Measurements from ENCODE around the gene CASZ1.

Gene CASZ1

DNA sequence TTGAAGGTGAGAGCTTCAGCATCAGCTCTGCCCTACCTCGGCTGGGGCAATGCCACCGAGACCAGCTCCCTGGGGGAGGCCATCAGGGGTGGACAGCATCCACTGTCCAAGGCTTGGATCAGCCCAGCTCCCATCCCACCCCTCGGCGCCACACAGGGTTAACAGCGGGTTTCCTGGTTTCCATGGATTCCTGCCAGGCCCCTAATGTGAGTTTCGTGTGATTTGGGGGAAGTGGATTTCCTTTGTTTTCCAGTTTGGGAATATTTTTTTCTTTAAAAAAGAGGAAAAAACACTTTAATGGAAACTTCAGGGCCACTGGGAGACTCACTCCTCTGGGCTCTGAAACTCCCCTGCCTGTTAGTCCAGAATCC is 34.3 kb downstream of the CASZ1 start:
- Histone ChIP-seq H3K27ac (ENCODE audit: low read length) (no peak overlapping the region), H3K4me1 (ENCODE audit: control insufficient read depth, insufficient read depth, low read length) (0 out of 2 replicates have a peak, but pooled peaks cover 1% of the 10 kb centered on the region), H3K27me3 (ENCODE audit: control insufficient read depth, insufficient read depth, low read length) (no peaks in the 10 kb centered on the region), H3K36me3 (ENCODE audit: control insufficient read depth, insufficient read depth, low read length) (no peaks in the 10 kb centered on the region), H3K4me3 (ENCODE audit: low read length) (no peak overlapping the region), H3K9me3 (ENCODE audit: control insufficient read depth, insufficient read depth, low read length) (no peaks in the 10 kb centered on the region)
- no peak for DNase-seq (ENCODE audit: low read depth, low spot score)
- no CpG with 5 or more reads among the region's 6 CpGs for WGBS (ENCODE audit: insufficient coverage, insufficient read length)

- no peak overlapping the region for H3K4me3 ChIP-seq (ENCODE audit: low read length)
- H3K27me3 ChIP-seq (ENCODE audit: control insufficient read depth, insufficient read depth, low read length) = no peaks in the 10 kb centered on the region
- H3K36me3 ChIP-seq (ENCODE audit: control insufficient read depth, insufficient read depth, low read length) = no peaks in the 10 kb centered on the region
- no peak for DNase-seq (ENCODE audit: low read depth, low spot score)
- no peak overlapping the region for H3K27ac ChIP-seq (ENCODE audit: low read length)
- WGBS (ENCODE audit: insufficient coverage, insufficient read length) = no CpG with 5 or more reads among the region's 23 CpGs
- H3K4me1 ChIP-seq (ENCODE audit: control insufficient read depth, insufficient read depth, low read length) = 0 out of 2 replicates have a peak, but pooled peaks cover 2% of the 10 kb centered on the region
- no peaks in the 10 kb centered on the region for H3K9me3 ChIP-seq (ENCODE audit: control insufficient read depth, insufficient read depth, low read length)
Observed at GRCh38 chr1:10761503-10762152, 34.8 kb downstream of the CASZ1 start.

DNA sequence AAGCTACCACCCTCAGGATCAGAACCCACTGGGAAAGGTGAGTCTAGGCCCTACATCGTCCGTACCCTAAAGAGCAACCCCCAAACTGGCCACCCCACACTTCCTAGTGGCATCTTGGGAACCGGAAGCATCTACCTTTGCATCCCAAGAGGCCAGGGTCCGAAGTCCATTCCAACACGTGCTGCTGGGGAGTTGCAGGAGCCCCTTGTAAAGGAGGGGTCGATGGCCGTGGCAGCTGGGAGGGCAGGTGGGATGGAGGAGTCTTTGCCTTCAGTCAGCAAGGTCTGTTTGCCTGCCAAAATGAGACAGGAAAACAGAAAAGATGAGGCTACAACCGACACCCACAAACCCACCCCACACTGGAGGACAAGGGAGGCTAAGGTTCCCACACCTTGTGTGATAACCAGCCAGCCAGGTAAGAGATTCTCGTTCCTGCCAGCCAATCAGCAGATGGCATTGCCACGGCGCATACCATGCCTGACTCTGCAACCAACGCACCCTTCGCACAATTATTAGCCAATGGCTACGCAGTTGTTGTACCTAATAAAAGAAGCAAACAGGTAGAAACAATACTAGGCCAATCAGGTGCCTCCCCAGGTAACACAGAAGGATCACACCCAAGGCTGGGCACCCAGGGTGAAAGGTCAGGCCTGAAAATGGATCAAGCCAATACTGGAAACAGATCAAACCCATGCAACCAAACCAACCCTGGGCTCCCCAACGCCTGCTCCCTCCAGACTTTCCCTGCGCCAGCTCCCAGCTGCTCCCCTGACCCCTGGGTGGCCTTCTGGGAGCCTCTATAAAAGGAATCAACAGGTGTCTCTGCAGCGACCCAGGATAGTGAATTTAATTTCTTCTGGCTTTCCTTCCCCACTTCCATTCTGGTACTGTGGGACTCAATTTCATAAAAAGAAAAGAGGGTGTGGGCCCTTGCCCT is 35.6 kb downstream of the CASZ1 start:
- DNase-seq (ENCODE audit: low read depth, low spot score) = no peak
- no CpG with 5 or more reads among the region's 17 CpGs for WGBS (ENCODE audit: insufficient coverage, insufficient read length)
- H3K4me1 ChIP-seq (ENCODE audit: control insufficient read depth, insufficient read depth, low read length) = 0 out of 2 replicates have a peak, but pooled peaks cover 3% of the 10 kb centered on the region
- no peak overlapping the region for H3K4me3 ChIP-seq (ENCODE audit: low read length)
- H3K9me3 ChIP-seq (ENCODE audit: control insufficient read depth, insufficient read depth, low read length) = no peaks in the 10 kb centered on the region
- no peaks in the 10 kb centered on the region for H3K27me3 ChIP-seq (ENCODE audit: control insufficient read depth, insufficient read depth, low read length)
- H3K27ac ChIP-seq (ENCODE audit: low read length) = no peak overlapping the region
- H3K36me3 ChIP-seq (ENCODE audit: control insufficient read depth, insufficient read depth, low read length) = no peaks in the 10 kb centered on the region

- no peak for DNase-seq (ENCODE audit: low read depth, low spot score)
- WGBS (ENCODE audit: insufficient coverage, insufficient read length) = no CpG with 5 or more reads among the region's 15 CpGs
- no peaks in the 10 kb centered on the region for H3K27me3 ChIP-seq (ENCODE audit: control insufficient read depth, insufficient read depth, low read length)
- H3K36me3 ChIP-seq (ENCODE audit: control insufficient read depth, insufficient read depth, low read length) = no peaks in the 10 kb centered on the region
- no peak overlapping the region for H3K4me3 ChIP-seq (ENCODE audit: low read length)
- 0 out of 2 replicates have a peak, but pooled peaks cover 3% of the 10 kb centered on the region for H3K4me1 ChIP-seq (ENCODE audit: control insufficient read depth, insufficient read depth, low read length)
- no peak overlapping the region for H3K27ac ChIP-seq (ENCODE audit: low read length)
- no peaks in the 10 kb centered on the region for H3K9me3 ChIP-seq (ENCODE audit: control insufficient read depth, insufficient read depth, low read length)
Observed at GRCh38 chr1:10759413-10760200, 36.8 kb downstream of the CASZ1 start.

DNA sequence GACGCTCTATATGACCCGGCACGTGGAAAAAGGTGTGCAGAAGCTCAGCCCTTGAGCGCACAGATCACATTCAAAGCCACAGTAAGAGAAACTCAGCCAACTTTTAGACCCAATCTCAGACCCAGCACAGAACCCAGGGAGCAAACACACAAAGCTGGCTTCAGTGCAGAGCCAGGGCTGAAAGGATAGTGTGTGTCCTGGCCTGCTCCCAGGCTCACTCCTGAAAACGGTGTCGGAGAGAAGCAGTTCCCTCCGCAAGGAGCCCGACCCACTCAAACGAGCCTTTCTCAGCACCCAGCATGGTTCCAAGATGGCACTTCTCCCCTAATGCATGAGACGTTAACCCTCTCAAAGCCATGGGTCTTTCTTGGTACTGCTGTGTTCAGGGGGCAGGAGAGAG is 39.6 kb downstream of the CASZ1 start:
- no peak overlapping the region for H3K27ac ChIP-seq (ENCODE audit: low read length)
- no peak overlapping the region for H3K4me3 ChIP-seq (ENCODE audit: low read length)
- no peaks in the 10 kb centered on the region for H3K36me3 ChIP-seq (ENCODE audit: control insufficient read depth, insufficient read depth, low read length)
- no peaks in the 10 kb centered on the region for H3K9me3 ChIP-seq (ENCODE audit: control insufficient read depth, insufficient read depth, low read length)
- 0 out of 2 replicates have a peak, but pooled peaks cover 3% of the 10 kb centered on the region for H3K4me1 ChIP-seq (ENCODE audit: control insufficient read depth, insufficient read depth, low read length)
- no peaks in the 10 kb centered on the region for H3K27me3 ChIP-seq (ENCODE audit: control insufficient read depth, insufficient read depth, low read length)
- WGBS (ENCODE audit: insufficient coverage, insufficient read length) = no CpG with 5 or more reads among the region's 10 CpGs
- DNase-seq (ENCODE audit: low read depth, low spot score) = no peak

GRCh38 chr1:10755970-10756521 is 40.4 kb downstream of the CASZ1 start:
- no peak overlapping the region for H3K4me3 ChIP-seq (ENCODE audit: low read length)
- no peaks in the 10 kb centered on the region for H3K36me3 ChIP-seq (ENCODE audit: control insufficient read depth, insufficient read depth, low read length)
- H3K27ac ChIP-seq (ENCODE audit: low read length) = no peak overlapping the region
- no peaks in the 10 kb centered on the region for H3K9me3 ChIP-seq (ENCODE audit: control insufficient read depth, insufficient read depth, low read length)
- H3K27me3 ChIP-seq (ENCODE audit: control insufficient read depth, insufficient read depth, low read length) = no peaks in the 10 kb centered on the region
- no CpG with 5 or more reads among the region's 23 CpGs for WGBS (ENCODE audit: insufficient coverage, insufficient read length)
- H3K4me1 ChIP-seq (ENCODE audit: control insufficient read depth, insufficient read depth, low read length) = 0 out of 2 replicates have a peak, but pooled peaks cover 3% of the 10 kb centered on the region
- no peak for DNase-seq (ENCODE audit: low read depth, low spot score)

DNA sequence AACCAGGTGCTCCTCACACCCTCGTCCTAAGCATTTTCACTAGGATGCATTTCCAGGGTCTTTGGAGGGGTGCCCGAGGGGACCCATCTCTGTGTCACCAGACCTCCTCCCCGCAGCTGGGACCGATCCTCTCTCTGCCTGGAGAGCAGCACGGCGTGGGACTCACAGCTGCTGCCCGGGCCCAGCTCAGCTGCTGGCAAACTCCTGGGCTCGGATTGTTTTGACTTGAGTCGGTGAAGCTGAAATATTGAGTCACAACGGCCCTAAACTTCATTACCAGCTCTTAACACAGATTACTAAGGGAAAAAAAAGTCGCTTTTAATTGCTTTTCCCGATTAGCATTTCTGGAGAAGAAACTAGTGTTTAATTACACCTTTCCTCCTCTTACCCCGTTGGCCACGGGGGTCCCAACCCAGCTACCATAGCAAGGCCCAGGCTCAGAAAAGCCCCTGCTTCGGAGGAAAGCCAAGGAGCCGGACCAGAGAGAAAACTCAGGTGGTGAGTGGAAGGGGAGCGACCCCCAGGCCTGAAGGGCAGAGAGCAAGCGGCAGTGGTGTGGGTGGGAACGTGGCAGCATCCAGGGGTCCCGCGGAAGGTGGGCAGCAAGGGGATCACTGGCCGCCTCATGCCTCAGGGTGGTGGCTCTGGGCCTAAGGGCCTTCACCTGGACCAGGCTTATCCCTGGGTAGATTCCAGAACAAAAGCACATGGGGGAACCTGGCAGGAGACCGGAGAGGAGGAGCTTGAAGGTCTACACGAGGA is 41.7 kb downstream of the CASZ1 start:
- H3K9me3 ChIP-seq (ENCODE audit: control insufficient read depth, insufficient read depth, low read length) = no peaks in the 10 kb centered on the region
- 0 out of 2 replicates have a peak, but pooled peaks cover 3% of the 10 kb centered on the region for H3K4me1 ChIP-seq (ENCODE audit: control insufficient read depth, insufficient read depth, low read length)
- H3K27me3 ChIP-seq (ENCODE audit: control insufficient read depth, insufficient read depth, low read length) = no peaks in the 10 kb centered on the region
- WGBS (ENCODE audit: insufficient coverage, insufficient read length) = no CpG with 5 or more reads among the region's 24 CpGs
- no peak for DNase-seq (ENCODE audit: low read depth, low spot score)
- no peaks in the 10 kb centered on the region for H3K36me3 ChIP-seq (ENCODE audit: control insufficient read depth, insufficient read depth, low read length)
- no peak overlapping the region for H3K4me3 ChIP-seq (ENCODE audit: low read length)
- H3K27ac ChIP-seq (ENCODE audit: low read length) = no peak overlapping the region

- Histone ChIP-seq H3K4me3 (ENCODE audit: low read length) (no peak overlapping the region), H3K27ac (ENCODE audit: low read length) (no peak overlapping the region), H3K36me3 (ENCODE audit: control insufficient read depth, insufficient read depth, low read length) (no peaks in the 10 kb centered on the region), H3K9me3 (ENCODE audit: control insufficient read depth, insufficient read depth, low read length) (no peaks in the 10 kb centered on the region), H3K4me1 (ENCODE audit: control insufficient read depth, insufficient read depth, low read length) (0 out of 2 replicates have a peak, but pooled peaks cover 2% of the 10 kb centered on the region), H3K27me3 (ENCODE audit: control insufficient read depth, insufficient read depth, low read length) (no peaks in the 10 kb centered on the region)
- DNase-seq (ENCODE audit: low read depth, low spot score) = no peak
- WGBS (ENCODE audit: insufficient coverage, insufficient read length) = no CpG with 5 or more reads among the region's 11 CpGs
Observed at GRCh38 chr1:10753299-10753698, 43.1 kb downstream of the CASZ1 start.

GRCh38 chr1:10751561-10752085 is 44.8 kb downstream of the CASZ1 start:
- H3K36me3 ChIP-seq (ENCODE audit: control insufficient read depth, insufficient read depth, low read length) = no peaks in the 10 kb centered on the region
- no peaks in the 10 kb centered on the region for H3K27me3 ChIP-seq (ENCODE audit: control insufficient read depth, insufficient read depth, low read length)
- 0 out of 2 replicates have a peak, but pooled peaks cover 2% of the 10 kb centered on the region for H3K4me1 ChIP-seq (ENCODE audit: control insufficient read depth, insufficient read depth, low read length)
- H3K4me3 ChIP-seq (ENCODE audit: low read length) = no peak overlapping the region
- DNase-seq (ENCODE audit: low read depth, low spot score) = no peak
- no CpG with 5 or more reads among the region's 14 CpGs for WGBS (ENCODE audit: insufficient coverage, insufficient read length)
- no peak overlapping the region for H3K27ac ChIP-seq (ENCODE audit: low read length)
- no peaks in the 10 kb centered on the region for H3K9me3 ChIP-seq (ENCODE audit: control insufficient read depth, insufficient read depth, low read length)

Measured in iPS DF 6.9 (cell line).